ENCODE measurements around the gene DLEU7. TPM values are rescaled to one million over a fixed set of nuclear protein-coding genes. Genes with fewer than 3 reads are reported as not detected.
A peak's percentile ranks its signal among the peaks of the same experiment; 100 is the strongest.

The DLEU7 gene
- total RNA-seq, 1 donor from 2014 or later: not detected

GRCh38 chr13:50866817-50867636, 23.5 kb upstream of the DLEU7 start:
- peaks cover 13% of the 10 kb centered on the region for H3K9me3 Mint-ChIP-seq
- DNase-seq: no peak
- H3K4me1 Mint-ChIP-seq: peaks cover 3% of the 10 kb centered on the region
- peak overlapping the region; percentile 7 for H3K27ac Mint-ChIP-seq
- peaks cover 35% of the 10 kb centered on the region for H3K27me3 Mint-ChIP-seq
- H3K4me3 Mint-ChIP-seq: no peak overlapping the region
- intact Hi-C loops (cut with micrococcal nuclease): no loop called here
- peaks cover 1% of the 10 kb centered on the region for H3K36me3 Mint-ChIP-seq (ENCODE audit: low read depth)

DNA sequence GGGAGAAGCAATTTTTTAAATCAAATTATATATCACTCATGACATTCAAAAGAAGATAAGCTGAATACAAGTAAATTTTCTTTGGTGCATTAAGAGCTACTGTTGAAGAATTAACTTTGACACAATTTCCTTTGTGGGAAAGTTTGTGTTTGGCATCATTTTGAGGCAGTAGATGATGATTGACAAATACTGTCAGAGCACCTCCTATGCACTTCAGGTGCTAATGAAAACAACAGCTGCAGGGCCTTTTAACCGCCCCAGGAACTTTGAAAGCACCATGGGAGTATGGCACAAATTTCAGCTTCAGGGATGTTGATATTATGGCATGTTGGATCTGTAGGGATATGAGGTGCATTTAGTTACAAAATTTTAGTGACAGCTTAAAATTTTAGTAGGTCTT, 21.0 kb upstream of the DLEU7 start:
- no peak for DNase-seq
- peaks cover 38% of the 10 kb centered on the region for H3K27me3 Mint-ChIP-seq
- H3K27ac Mint-ChIP-seq: no peak overlapping the region
- peaks cover 3% of the 10 kb centered on the region for H3K4me1 Mint-ChIP-seq
- peaks cover 19% of the 10 kb centered on the region for H3K9me3 Mint-ChIP-seq
- H3K4me3 Mint-ChIP-seq: no peak overlapping the region
- no peaks in the 10 kb centered on the region for H3K36me3 Mint-ChIP-seq (ENCODE audit: low read depth)
- intact Hi-C loops (cut with micrococcal nuclease): no loop called here

DNA sequence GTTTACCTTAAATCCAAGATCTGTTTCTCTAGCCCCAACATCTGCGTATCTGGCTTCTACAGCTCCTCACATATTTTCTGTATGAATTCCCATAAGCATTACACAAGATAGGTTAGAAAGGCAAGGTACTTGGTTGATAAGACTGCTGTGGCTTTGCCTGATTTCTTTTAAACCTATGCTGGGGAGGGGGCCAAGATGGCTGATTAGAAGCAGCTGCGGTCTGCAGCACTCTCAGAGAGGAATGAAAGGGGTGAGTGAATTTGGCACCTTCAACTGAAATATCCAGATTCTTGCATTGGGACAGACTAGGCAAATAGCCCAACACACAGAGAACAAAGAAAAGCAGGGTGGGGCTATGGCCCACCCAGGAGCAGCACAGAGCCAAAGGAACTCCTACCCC, 12.2 kb upstream of the DLEU7 start:
- Mint-ChIP-seq H3K4me1 (no peaks in the 10 kb centered on the region), H3K36me3 (ENCODE audit: low read depth) (peaks cover 4% of the 10 kb centered on the region), H3K9me3 (peaks cover 43% of the 10 kb centered on the region), H3K4me3 (no peak overlapping the region), H3K27me3 (peaks cover 39% of the 10 kb centered on the region), H3K27ac (no peak overlapping the region)
- intact Hi-C loops (cut with micrococcal nuclease): no loop called here
- no peak for DNase-seq

- Mint-ChIP-seq H3K27me3 (peaks cover 27% of the 10 kb centered on the region), H3K27ac (no peak overlapping the region), H3K4me3 (no peak overlapping the region), H3K4me1 (peaks cover 14% of the 10 kb centered on the region), H3K9me3 (peaks cover 14% of the 10 kb centered on the region), H3K36me3 (ENCODE audit: low read depth) (no peaks in the 10 kb centered on the region)
- DNase-seq: no peak
- intact Hi-C loops (cut with micrococcal nuclease): no loop called here
These were observed 7.0 kb upstream of the DLEU7 start for GRCh38 chr13:50850445-50850844.

- DNase-seq: no peak
- peaks cover 15% of the 10 kb centered on the region for H3K4me1 Mint-ChIP-seq
- H3K36me3 Mint-ChIP-seq (ENCODE audit: low read depth): no peaks in the 10 kb centered on the region
- peaks cover 7% of the 10 kb centered on the region for H3K9me3 Mint-ChIP-seq
- intact Hi-C loops (cut with micrococcal nuclease): no loop called here
- H3K4me3 Mint-ChIP-seq: no peak overlapping the region
- H3K27ac Mint-ChIP-seq: no peak overlapping the region
- peaks cover 16% of the 10 kb centered on the region for H3K27me3 Mint-ChIP-seq
These were observed 4.0 kb upstream of the DLEU7 start for GRCh38 chr13:50847501-50847900.

GRCh38 chr13:50846861-50847475, 3.5 kb upstream of the DLEU7 start:
- H3K4me1 Mint-ChIP-seq: peaks cover 15% of the 10 kb centered on the region
- DNase-seq: no peak
- H3K27me3 Mint-ChIP-seq: peaks cover 19% of the 10 kb centered on the region
- H3K27ac Mint-ChIP-seq: no peak overlapping the region
- H3K4me3 Mint-ChIP-seq: no peak overlapping the region
- no peaks in the 10 kb centered on the region for H3K36me3 Mint-ChIP-seq (ENCODE audit: low read depth)
- peaks cover 7% of the 10 kb centered on the region for H3K9me3 Mint-ChIP-seq
- intact Hi-C loops (cut with micrococcal nuclease): no loop called here

GRCh38 chr13:50845211-50845610, 1.7 kb upstream of the DLEU7 start:
- peaks cover 15% of the 10 kb centered on the region for H3K4me1 Mint-ChIP-seq
- no peak overlapping the region for H3K27ac Mint-ChIP-seq
- peaks cover 18% of the 10 kb centered on the region for H3K27me3 Mint-ChIP-seq
- H3K9me3 Mint-ChIP-seq: peaks cover 7% of the 10 kb centered on the region
- no peaks in the 10 kb centered on the region for H3K36me3 Mint-ChIP-seq (ENCODE audit: low read depth)
- DNase-seq: no peak
- H3K4me3 Mint-ChIP-seq: no peak overlapping the region
- intact Hi-C loops (cut with micrococcal nuclease): no loop called here

- no peaks in the 10 kb centered on the region for H3K36me3 Mint-ChIP-seq (ENCODE audit: low read depth)
- H3K4me3 Mint-ChIP-seq: no peak overlapping the region
- intact Hi-C loops (cut with micrococcal nuclease): no loop called here
- peaks cover 15% of the 10 kb centered on the region for H3K4me1 Mint-ChIP-seq
- peaks cover 16% of the 10 kb centered on the region for H3K27me3 Mint-ChIP-seq
- H3K27ac Mint-ChIP-seq: no peak overlapping the region
- peaks cover 7% of the 10 kb centered on the region for H3K9me3 Mint-ChIP-seq
- no peak for DNase-seq
These were observed 788 bp upstream of the DLEU7 start for GRCh38 chr13:50844084-50844875.

GRCh38 chr13:50842990-50843256, 569 bp downstream of the DLEU7 start:
- Mint-ChIP-seq H3K4me1 (peaks cover 15% of the 10 kb centered on the region), H3K27me3 (peaks cover 19% of the 10 kb centered on the region), H3K36me3 (ENCODE audit: low read depth) (no peaks in the 10 kb centered on the region), H3K27ac (no peak overlapping the region), H3K9me3 (peaks cover 7% of the 10 kb centered on the region), H3K4me3 (no peak overlapping the region)
- DNase-seq: no peak
- intact Hi-C loops (cut with micrococcal nuclease): no loop called here

DNA sequence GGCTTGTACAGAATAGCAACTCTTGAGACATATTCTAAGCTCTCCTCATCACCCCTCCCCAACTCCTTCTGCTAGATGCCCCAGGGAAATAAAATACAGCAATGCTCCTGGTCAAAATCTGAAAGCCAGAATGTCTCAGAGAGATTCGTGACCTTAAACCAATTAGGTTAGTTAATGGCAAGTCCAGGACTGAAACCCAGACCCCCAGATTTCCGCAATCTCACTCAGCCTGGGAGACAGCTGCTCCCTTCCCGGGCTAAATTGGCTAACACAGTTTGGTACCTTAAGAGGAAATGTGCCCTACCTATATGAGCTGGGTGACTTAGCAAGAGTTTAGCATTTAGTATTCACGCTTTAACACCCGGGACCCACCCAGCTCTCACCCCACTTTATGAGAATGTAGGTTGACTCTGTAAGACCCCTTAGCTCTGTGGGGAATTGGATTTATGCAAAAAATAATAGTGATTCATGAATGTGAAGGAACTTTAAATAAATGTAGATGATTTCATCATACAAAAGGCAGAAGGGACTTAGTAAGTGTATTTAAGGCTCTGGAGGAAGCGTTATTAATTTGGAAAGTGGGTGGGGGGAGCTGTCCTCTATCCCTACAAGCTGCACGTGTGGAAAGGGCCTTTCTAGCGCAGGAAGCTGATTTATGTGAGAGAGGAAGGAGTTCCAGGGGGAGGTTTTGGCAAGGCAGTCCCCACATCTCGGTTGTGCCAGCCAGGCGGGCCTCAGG, 1.1 kb downstream of the DLEU7 start:
- no peak for DNase-seq
- peaks cover 15% of the 10 kb centered on the region for H3K4me1 Mint-ChIP-seq
- no peak overlapping the region for H3K27ac Mint-ChIP-seq
- no peak overlapping the region for H3K4me3 Mint-ChIP-seq
- H3K36me3 Mint-ChIP-seq (ENCODE audit: low read depth): no peaks in the 10 kb centered on the region
- intact Hi-C loops (cut with micrococcal nuclease): no loop called here
- H3K27me3 Mint-ChIP-seq: peaks cover 19% of the 10 kb centered on the region
- H3K9me3 Mint-ChIP-seq: peaks cover 7% of the 10 kb centered on the region

- H3K4me1 Mint-ChIP-seq: peaks cover 11% of the 10 kb centered on the region
- H3K27ac Mint-ChIP-seq: no peak overlapping the region
- intact Hi-C loops (cut with micrococcal nuclease): no loop called here
These were observed 1.7 kb downstream of the DLEU7 start for GRCh38 chr13:50841786-50842185.

DNA sequence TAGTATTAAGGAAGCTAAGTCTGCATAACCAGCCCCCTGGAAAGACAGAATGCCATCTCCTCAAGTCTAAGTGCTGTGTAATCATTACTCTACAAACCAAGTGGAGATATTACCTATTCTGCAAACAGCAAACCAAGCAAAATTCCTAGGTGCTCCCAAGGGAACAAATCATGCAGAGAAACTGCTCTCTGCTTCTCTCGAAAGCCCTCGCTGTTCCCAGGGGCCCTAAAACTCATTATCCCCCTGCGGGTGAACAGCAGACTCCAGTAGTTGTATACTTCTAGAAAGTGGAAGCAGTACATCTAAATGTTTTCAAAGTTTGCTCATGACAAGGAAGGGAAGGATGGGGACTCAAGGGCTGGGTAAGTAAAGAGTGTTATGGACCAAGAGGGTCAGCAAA, 3.2 kb downstream of the DLEU7 start:
- Mint-ChIP-seq H3K4me3 (no peak overlapping the region), H3K9me3 (no peaks in the 10 kb centered on the region), H3K36me3 (ENCODE audit: low read depth) (no peaks in the 10 kb centered on the region), H3K27ac (no peak overlapping the region), H3K27me3 (peaks cover 21% of the 10 kb centered on the region), H3K4me1 (peaks cover 2% of the 10 kb centered on the region)
- intact Hi-C loops (cut with micrococcal nuclease): no loop called here
- no peak for DNase-seq

More at GRCh38 chr13:50841786-50842185, 1.7 kb downstream of the DLEU7 start:
- H3K4me3 Mint-ChIP-seq: no peak overlapping the region
- DNase-seq: no peak
- no peaks in the 10 kb centered on the region for H3K36me3 Mint-ChIP-seq (ENCODE audit: low read depth)
- H3K27me3 Mint-ChIP-seq: peaks cover 19% of the 10 kb centered on the region
- peaks cover 7% of the 10 kb centered on the region for H3K9me3 Mint-ChIP-seq

DNA sequence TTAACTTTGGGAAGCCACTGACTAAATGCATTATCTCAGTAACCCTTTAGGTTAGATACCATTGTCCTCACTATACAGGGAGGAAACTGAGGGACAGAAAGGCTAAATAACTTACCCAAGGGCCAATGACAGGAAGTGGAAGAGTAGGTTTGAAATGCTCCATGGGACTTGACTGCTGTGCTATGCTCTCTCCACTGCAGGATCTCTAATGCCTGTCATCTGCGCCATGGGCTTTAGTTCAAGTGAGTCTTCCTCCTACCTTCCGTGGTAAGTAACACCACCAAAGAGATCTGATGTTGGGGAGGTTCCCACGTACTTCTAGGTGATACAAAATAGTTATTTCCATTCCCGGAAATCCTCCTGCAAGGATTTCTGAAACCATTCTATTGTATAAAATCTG, 3.7 kb downstream of the DLEU7 start:
- no peaks in the 10 kb centered on the region for H3K9me3 Mint-ChIP-seq
- H3K4me1 Mint-ChIP-seq: peaks cover 2% of the 10 kb centered on the region

DNA sequence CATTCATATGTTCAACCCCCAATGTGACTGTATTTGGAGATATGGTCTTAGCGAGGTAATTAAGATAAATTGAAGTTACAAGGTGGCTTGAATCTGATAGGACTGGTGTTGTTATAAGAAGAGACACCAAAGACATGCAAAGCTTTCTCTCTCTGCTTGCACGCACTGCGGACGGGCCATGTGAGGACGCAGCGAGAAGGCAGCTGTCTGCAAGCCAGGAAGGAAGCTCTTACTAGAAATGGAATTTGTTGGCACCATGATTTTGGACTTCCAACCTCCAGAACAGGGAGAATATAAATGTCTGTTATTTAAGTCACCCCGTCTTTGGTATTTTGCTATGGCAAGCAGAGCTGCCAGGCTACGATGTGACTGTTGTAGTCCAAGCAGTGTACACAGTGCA, 4.8 kb downstream of the DLEU7 start:
- DNase-seq: no peak
- no peak overlapping the region for H3K27ac Mint-ChIP-seq
- peaks cover 7% of the 10 kb centered on the region for H3K9me3 Mint-ChIP-seq
- no peaks in the 10 kb centered on the region for H3K4me1 Mint-ChIP-seq
- H3K27me3 Mint-ChIP-seq: peaks cover 24% of the 10 kb centered on the region
- intact Hi-C loops (cut with micrococcal nuclease): no loop called here
- H3K4me3 Mint-ChIP-seq: no peak overlapping the region
- no peaks in the 10 kb centered on the region for H3K36me3 Mint-ChIP-seq (ENCODE audit: low read depth)

More for the DNA sequence above, 3.7 kb downstream of the DLEU7 start:
- H3K36me3 Mint-ChIP-seq (ENCODE audit: low read depth): no peaks in the 10 kb centered on the region
- H3K27me3 Mint-ChIP-seq: peaks cover 21% of the 10 kb centered on the region
- no peak overlapping the region for H3K4me3 Mint-ChIP-seq
- intact Hi-C loops (cut with micrococcal nuclease): no loop called here
- H3K27ac Mint-ChIP-seq: no peak overlapping the region
- no peak for DNase-seq

Data from activated CD4-positive, alpha-beta T cell treated with anti-CD3 and anti-CD28 coated beads, Interleukin-2, amount 10 ng/mL, durations not matched to agents 24 days and 14 days (primary cell).